ENCODE results near the gene SASH1. TPM values are rescaled to one million over a fixed set of nuclear protein-coding genes. Genes with fewer than 3 reads are reported as not detected.

SASH1 gene
- total and polyA plus RNA-seq, 5 donors: 14.1 to 33.2 (median 29.0) TPM

GRCh38 chr6:148450866-148451265 is 108.2 kb downstream of the SASH1 start:
- Histone ChIP-seq H3K4me3 (ENCODE audit: low read length) (no peak overlapping the region), H3K9me3 (ENCODE audit: control insufficient read depth, low read length) (no peaks in the 10 kb centered on the region), H3K27ac (ENCODE audit: low read length) (no peak overlapping the region), H3K27me3 (ENCODE audit: control insufficient read depth, insufficient read depth) (no peaks in the 10 kb centered on the region), H3K4me1 (ENCODE audit: control insufficient read depth, insufficient read depth, low read length) (peaks cover 6% of the 10 kb centered on the region)
- intact Hi-C loops (cut with DNase I): loop anchor here in 1 of 4 donors (10.0 kb wide), 1 partner anchor 106 kb away; the partner anchor contains the start of gene SASH1
- ATAC-seq (no peak), DNase-seq (no peak)

GRCh38 chr6:148451690-148452089 is 109.1 kb downstream of the SASH1 start:
- DNase-seq (peak in 2 of 3 donors; percentile 29 to 52), ATAC-seq (peak in 1 of 2 donors; percentile 54)
- WGBS: 63% methylated on average over 8 of the region's 8 CpGs
- peaks cover 6% of the 10 kb centered on the region for H3K4me1 ChIP-seq (ENCODE audit: control insufficient read depth, insufficient read depth, low read length)
- intact Hi-C loops (cut with DNase I): loop anchor here in 1 of 4 donors (10.0 kb wide), 1 partner anchor 107 kb away; the partner anchor contains the start of gene SASH1
- H3K9me3 ChIP-seq (ENCODE audit: control insufficient read depth, low read length): no peaks in the 10 kb centered on the region
- H3K27me3 ChIP-seq (ENCODE audit: control insufficient read depth, insufficient read depth): no peaks in the 10 kb centered on the region
- H3K27ac ChIP-seq (ENCODE audit: low read length): no peak overlapping the region
- no peak overlapping the region for H3K4me3 ChIP-seq (ENCODE audit: low read length)

GRCh38 chr6:148452876-148453275 is 110.2 kb downstream of the SASH1 start:
- Histone ChIP-seq H3K27me3 (ENCODE audit: control insufficient read depth, insufficient read depth) (no peaks in the 10 kb centered on the region), H3K9me3 (ENCODE audit: control insufficient read depth, low read length) (no peaks in the 10 kb centered on the region), H3K27ac (ENCODE audit: low read length) (no peak overlapping the region), H3K4me3 (ENCODE audit: low read length) (no peak overlapping the region), H3K4me1 (ENCODE audit: control insufficient read depth, insufficient read depth, low read length) (peaks cover 6% of the 10 kb centered on the region)
- ATAC-seq (no peak), DNase-seq (no peak)
- intact Hi-C loops (cut with DNase I): loop anchor here in 1 of 4 donors (10.0 kb wide), 1 partner anchor 108 kb away; the partner anchor contains the start of gene SASH1
- 82% methylated on average over 16 of the region's 16 CpGs for WGBS

- WGBS: 94% methylated on average over 7 of the region's 7 CpGs
- no peaks in the 10 kb centered on the region for H3K9me3 ChIP-seq (ENCODE audit: control insufficient read depth, low read length)
- intact Hi-C loops (cut with DNase I): loop anchor here in 1 of 4 donors (10.0 kb wide), 1 partner anchor 109 kb away; the partner anchor contains the start of gene SASH1
- H3K27ac ChIP-seq (ENCODE audit: low read length): no peak overlapping the region
- H3K27me3 ChIP-seq (ENCODE audit: control insufficient read depth, insufficient read depth): no peaks in the 10 kb centered on the region
- H3K4me1 ChIP-seq (ENCODE audit: control insufficient read depth, insufficient read depth, low read length): peaks cover 6% of the 10 kb centered on the region
- DNase-seq (no peak), ATAC-seq (no peak)
- no peak overlapping the region for H3K4me3 ChIP-seq (ENCODE audit: low read length)
Observed at GRCh38 chr6:148453906-148454305, 111.3 kb downstream of the SASH1 start.

- H3K27ac ChIP-seq (ENCODE audit: low read length): no peak overlapping the region
- peaks cover 6% of the 10 kb centered on the region for H3K4me1 ChIP-seq (ENCODE audit: control insufficient read depth, insufficient read depth, low read length)
- no peak overlapping the region for H3K4me3 ChIP-seq (ENCODE audit: low read length)
- no peaks in the 10 kb centered on the region for H3K27me3 ChIP-seq (ENCODE audit: control insufficient read depth, insufficient read depth)
- no peaks in the 10 kb centered on the region for H3K9me3 ChIP-seq (ENCODE audit: control insufficient read depth, low read length)
- ATAC-seq (peak in 1 of 2 donors; percentile 71), DNase-seq (no peak)
- WGBS: 47% methylated on average over 10 of the region's 10 CpGs
- intact Hi-C loops (cut with DNase I): loop anchor here in 1 of 4 donors (10.0 kb wide), 1 partner anchor 110 kb away; the partner anchor contains the start of gene SASH1
Observed at GRCh38 chr6:148455225-148455624, 112.6 kb downstream of the SASH1 start.

- H3K9me3 ChIP-seq (ENCODE audit: control insufficient read depth, low read length): no peaks in the 10 kb centered on the region
- H3K27ac ChIP-seq (ENCODE audit: low read length): no peak overlapping the region
- intact Hi-C loops (cut with DNase I): loop anchor here in 1 of 4 donors (10.0 kb wide), 1 partner anchor 111 kb away; the partner anchor contains the start of gene SASH1
- peak; percentile 45 to 49 for ATAC-seq
- no peak overlapping the region for H3K4me3 ChIP-seq (ENCODE audit: low read length)
- no peaks in the 10 kb centered on the region for H3K27me3 ChIP-seq (ENCODE audit: control insufficient read depth, insufficient read depth)
- 79% methylated on average over 20 of the region's 20 CpGs for WGBS
- peak in 1 of 3 donors; percentile 49 for DNase-seq
- H3K4me1 ChIP-seq (ENCODE audit: control insufficient read depth, insufficient read depth, low read length): peaks cover 6% of the 10 kb centered on the region
Observed at GRCh38 chr6:148455674-148456558, 113.3 kb downstream of the SASH1 start.

GRCh38 chr6:148457137-148457842 is 114.7 kb downstream of the SASH1 start:
- H3K27ac ChIP-seq (ENCODE audit: low read length): no peak overlapping the region
- H3K27me3 ChIP-seq (ENCODE audit: control insufficient read depth, insufficient read depth): no peaks in the 10 kb centered on the region
- no peak overlapping the region for H3K4me3 ChIP-seq (ENCODE audit: low read length)
- WGBS: 95% methylated on average over 10 of the region's 10 CpGs
- H3K4me1 ChIP-seq (ENCODE audit: control insufficient read depth, insufficient read depth, low read length): peaks cover 12% of the 10 kb centered on the region
- H3K9me3 ChIP-seq (ENCODE audit: control insufficient read depth, low read length): no peaks in the 10 kb centered on the region
- intact Hi-C loops (cut with DNase I): loop anchor here in 1 of 4 donors (10.0 kb wide), 1 partner anchor 112 kb away; the partner anchor contains the start of gene SASH1
- ATAC-seq: no peak
- DNase-seq: no peak

GRCh38 chr6:148457843-148458159 is 115.2 kb downstream of the SASH1 start:
- intact Hi-C loops (cut with DNase I): loop anchor here in 1 of 4 donors (10.0 kb wide), 1 partner anchor 113 kb away; the partner anchor contains the start of gene SASH1

GRCh38 chr6:148459238-148459637 is 116.6 kb downstream of the SASH1 start:
- no peak overlapping the region for H3K4me3 ChIP-seq (ENCODE audit: low read length)
- DNase-seq (no peak), ATAC-seq (no peak)
- H3K27ac ChIP-seq (ENCODE audit: low read length): no peak overlapping the region
- 82% methylated on average over 4 of the region's 4 CpGs for WGBS
- intact Hi-C loops (cut with DNase I): loop anchor here in 1 of 4 donors (10.0 kb wide), 1 partner anchor 114 kb away; the partner anchor contains the start of gene SASH1
- no peaks in the 10 kb centered on the region for H3K9me3 ChIP-seq (ENCODE audit: control insufficient read depth, low read length)
- no peaks in the 10 kb centered on the region for H3K27me3 ChIP-seq (ENCODE audit: control insufficient read depth, insufficient read depth)
- peaks cover 15% of the 10 kb centered on the region for H3K4me1 ChIP-seq (ENCODE audit: control insufficient read depth, insufficient read depth, low read length)

More at GRCh38 chr6:148457843-148458159, 115.2 kb downstream of the SASH1 start:
- WGBS: 91% methylated on average over 4 of the region's 4 CpGs
- no peaks in the 10 kb centered on the region for H3K9me3 ChIP-seq (ENCODE audit: control insufficient read depth, low read length)
- DNase-seq: no peak
- H3K4me1 ChIP-seq (ENCODE audit: control insufficient read depth, insufficient read depth, low read length): peaks cover 12% of the 10 kb centered on the region
- ATAC-seq: no peak
- H3K4me3 ChIP-seq (ENCODE audit: low read length): no peak overlapping the region
- H3K27me3 ChIP-seq (ENCODE audit: control insufficient read depth, insufficient read depth): no peaks in the 10 kb centered on the region
- no peak overlapping the region for H3K27ac ChIP-seq (ENCODE audit: low read length)

GRCh38 chr6:148460876-148461646 is 118.4 kb downstream of the SASH1 start:
- no peaks in the 10 kb centered on the region for H3K9me3 ChIP-seq (ENCODE audit: control insufficient read depth, low read length)
- 79% methylated on average over 6 of the region's 6 CpGs for whole genome bisulfite sequencing
- peak overlapping the region; percentile 3 for H3K27ac ChIP-seq (ENCODE audit: low read length)
- H3K4me1 ChIP-seq (ENCODE audit: control insufficient read depth, insufficient read depth, low read length): peaks cover 16% of the 10 kb centered on the region
- DNase-seq (no peak), ATAC-seq (peak; percentile 16 to 44)
- intact Hi-C loops (cut with DNase I): loop anchor here (5.0 to 10.0 kb wide), 6 partner anchors 116 to 956 kb away; partner anchors contain the start of genes SAMD5 (in 3 of the 4) and SASH1 (in 2 of the 4)
- no peaks in the 10 kb centered on the region for H3K27me3 ChIP-seq (ENCODE audit: control insufficient read depth, insufficient read depth)
- H3K4me3 ChIP-seq (ENCODE audit: low read length): no peak overlapping the region
